GM12865 (cell line): Measurements from ENCODE around the gene CDC45.

Experiments used
- DNase-seq: peaks from one replicate; pipeline ENCODE4 v3.0.0; 2010; ENCODE audit warnings: low read depth
- H3K4me3 ChIP-seq: 2 replicates; pipeline ENCODE4 v1.5.1; 2011; ENCODE audit warnings: mild to moderate bottlenecking, low read depth, low read length, control low read depth
- TF ChIP-seq, protein P1 (sequence below): IDR thresholded peaks from 2 replicates; pipeline ENCODE4 v1.5.1; 2011; ENCODE audit warnings: low read length, control low read depth, low read depth, inconsistent platforms; ENCODE audit not compliant: insufficient read depth; ENCODE audit errors: missing control alignments

CDC45 gene

DNA sequence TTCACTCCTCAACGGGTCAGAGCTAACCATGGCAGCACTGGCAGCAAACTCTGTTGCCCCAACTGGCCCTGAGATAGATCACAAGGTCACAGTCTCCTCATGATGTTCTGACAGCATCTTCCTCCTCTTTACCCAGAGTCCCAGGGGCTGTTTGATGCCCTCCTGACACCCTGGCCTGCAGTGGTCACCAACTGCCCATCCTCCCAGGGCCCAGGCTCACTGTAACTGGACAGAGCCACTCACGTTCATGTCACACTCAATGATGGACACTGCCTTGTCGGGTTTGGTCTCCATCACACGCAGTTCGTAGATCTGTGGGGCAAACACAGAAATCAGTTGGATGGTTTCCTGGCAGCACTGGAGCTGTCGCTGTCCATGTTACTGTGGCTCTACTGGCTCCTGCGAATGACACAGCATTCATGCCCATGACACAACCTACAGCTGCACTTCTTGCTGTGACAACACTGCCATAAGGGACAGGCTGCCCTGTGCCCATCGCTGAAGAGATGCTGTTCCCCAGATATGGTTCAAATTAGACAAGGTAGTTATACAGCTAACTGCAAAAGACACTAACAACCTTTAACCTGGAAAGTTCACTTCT, 21.8 kb upstream of the CDC45 start:
- H3K4me3 ChIP-seq: no peak overlapping the region
- TF ChIP-seq, protein P1, sequence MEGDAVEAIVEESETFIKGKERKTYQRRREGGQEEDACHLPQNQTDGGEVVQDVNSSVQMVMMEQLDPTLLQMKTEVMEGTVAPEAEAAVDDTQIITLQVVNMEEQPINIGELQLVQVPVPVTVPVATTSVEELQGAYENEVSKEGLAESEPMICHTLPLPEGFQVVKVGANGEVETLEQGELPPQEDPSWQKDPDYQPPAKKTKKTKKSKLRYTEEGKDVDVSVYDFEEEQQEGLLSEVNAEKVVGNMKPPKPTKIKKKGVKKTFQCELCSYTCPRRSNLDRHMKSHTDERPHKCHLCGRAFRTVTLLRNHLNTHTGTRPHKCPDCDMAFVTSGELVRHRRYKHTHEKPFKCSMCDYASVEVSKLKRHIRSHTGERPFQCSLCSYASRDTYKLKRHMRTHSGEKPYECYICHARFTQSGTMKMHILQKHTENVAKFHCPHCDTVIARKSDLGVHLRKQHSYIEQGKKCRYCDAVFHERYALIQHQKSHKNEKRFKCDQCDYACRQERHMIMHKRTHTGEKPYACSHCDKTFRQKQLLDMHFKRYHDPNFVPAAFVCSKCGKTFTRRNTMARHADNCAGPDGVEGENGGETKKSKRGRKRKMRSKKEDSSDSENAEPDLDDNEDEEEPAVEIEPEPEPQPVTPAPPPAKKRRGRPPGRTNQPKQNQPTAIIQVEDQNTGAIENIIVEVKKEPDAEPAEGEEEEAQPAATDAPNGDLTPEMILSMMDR: no peak
- no peak for DNase-seq

DNA sequence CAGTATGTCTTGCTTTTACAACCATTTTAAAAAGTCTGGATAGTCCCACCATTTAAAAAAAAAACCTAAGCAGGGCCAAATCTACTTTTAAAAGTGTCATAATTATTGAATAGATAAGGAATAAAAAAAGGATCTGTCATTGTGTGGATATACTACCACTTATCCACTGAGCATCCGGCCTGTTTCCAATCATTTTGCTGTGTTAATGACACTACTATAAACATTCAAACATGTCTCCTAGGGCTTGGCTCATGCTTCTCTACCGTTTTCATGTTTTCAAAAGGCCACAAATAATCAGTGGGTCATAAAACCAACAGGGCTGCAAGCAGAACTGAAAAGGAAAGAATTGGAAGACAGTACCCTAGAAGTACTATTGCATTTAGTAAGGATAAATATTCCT, 19.7 kb upstream of the CDC45 start:
- no peak overlapping the region for H3K4me3 ChIP-seq
- TF ChIP-seq, protein P1: no peak
- no peak for DNase-seq

DNA sequence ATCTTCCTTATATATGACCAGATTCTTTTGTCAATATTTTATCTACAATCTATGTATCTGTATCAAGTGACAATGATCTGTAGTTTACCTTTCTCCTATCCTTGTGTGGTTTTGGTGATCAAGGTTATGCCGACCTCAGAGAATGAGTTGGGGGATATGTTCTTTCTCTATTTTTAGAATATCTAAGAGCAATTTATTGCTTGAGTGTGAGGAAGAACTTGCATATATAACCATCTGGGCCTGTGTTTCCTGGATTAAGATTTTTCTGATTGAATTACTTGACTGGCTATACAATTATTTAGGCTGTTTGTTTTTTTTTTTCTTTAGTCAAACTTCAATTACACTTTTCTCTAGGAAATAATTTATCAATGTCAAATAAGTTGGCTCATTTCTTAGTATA, 18.2 kb upstream of the CDC45 start:
- no peak overlapping the region for H3K4me3 ChIP-seq
- TF ChIP-seq, protein P1: no peak
- DNase-seq: no peak

DNA sequence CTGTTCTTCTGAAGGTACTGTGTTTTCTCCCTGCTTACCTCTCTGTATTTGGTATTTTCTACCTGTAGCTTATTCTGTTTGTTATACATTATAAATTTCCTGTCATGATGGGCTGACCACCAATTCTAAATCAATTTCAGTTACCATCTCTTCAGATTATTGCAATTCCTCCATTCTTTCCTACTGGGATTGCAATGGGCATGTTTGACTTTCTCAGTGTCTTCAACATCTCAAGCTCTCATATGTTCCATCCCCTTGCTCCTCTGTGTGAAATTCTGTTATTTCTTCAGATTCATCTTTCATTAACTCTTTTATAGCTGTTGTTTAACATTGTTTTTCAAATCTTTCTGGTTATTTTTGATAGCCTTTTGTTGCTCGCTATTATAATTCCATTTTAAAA, 16.7 kb upstream of the CDC45 start:
- TF ChIP-seq, protein P1: no peak
- DNase-seq: no peak
- H3K4me3 ChIP-seq: no peak overlapping the region

DNA sequence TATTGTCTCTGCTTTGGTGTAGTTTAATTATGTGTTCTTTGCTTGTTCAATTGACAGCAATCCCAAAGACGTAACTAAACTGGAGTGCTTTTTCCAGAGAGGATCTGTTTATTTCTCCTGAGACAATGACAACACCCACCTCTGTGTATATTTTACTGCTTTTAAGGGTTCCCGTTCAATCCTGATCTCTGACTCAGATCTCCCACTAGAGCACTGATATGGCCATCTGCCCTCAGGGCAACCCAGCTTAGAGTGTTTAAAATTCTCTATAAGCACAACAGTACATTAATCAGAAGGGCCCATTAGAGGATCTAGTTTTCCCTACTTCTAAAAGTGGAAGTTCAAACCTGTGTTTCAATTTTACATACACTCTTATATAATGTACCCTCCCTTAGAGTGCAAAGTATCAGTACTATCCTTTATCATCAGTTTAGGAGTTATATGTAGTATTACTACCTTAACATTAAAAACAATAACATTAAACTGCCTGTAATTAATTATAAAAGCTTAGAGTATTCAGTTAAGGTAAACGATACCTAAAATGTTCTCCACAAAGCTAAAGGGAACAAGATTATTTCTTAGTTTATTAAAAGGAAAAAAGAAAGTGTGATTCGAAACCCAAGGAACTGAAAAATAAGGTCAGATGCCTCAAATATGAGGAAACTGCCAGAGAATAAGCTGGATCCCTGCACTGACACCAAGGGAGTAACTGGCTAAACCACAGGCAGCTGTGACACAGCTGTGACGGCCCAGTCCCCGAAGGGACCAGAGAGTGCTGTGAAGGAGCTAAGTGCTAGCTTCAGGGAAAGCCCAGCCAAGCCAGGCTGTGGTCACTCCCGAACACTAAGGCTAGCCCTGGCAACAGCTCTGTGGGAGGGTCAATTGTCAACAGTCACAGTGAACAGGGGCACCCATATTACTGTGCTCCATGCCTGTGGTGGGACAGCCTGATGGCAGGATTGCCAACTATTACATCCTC, 15.9 kb upstream of the CDC45 start:
- no peak for DNase-seq
- TF ChIP-seq, protein P1: no peak
- no peak overlapping the region for H3K4me3 ChIP-seq

DNA sequence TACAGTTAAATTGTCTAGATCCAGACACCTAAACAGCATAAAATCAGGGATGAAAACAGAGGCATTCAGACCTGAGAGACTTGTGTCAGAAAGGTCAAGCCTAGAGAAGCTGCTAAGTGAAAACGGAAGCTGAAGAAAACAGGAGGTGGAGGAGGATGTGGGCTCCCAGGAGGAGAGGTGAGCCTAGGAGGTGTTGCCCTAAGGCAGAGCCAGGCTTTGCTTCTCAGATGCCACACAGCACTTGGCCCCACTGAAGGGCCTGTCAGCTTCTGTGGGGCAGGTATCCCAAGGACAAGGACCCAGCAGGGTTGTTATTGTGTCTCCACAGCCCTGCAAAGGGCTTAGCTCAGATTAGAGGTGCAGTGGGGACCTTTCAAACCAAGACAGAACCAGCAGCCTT, 15.2 kb upstream of the CDC45 start:
- TF ChIP-seq, protein P1: no peak
- DNase-seq: no peak
- no peak overlapping the region for H3K4me3 ChIP-seq
